Measurements from ENCODE around the gene ITPR3.

The ITPR3 gene

DNA sequence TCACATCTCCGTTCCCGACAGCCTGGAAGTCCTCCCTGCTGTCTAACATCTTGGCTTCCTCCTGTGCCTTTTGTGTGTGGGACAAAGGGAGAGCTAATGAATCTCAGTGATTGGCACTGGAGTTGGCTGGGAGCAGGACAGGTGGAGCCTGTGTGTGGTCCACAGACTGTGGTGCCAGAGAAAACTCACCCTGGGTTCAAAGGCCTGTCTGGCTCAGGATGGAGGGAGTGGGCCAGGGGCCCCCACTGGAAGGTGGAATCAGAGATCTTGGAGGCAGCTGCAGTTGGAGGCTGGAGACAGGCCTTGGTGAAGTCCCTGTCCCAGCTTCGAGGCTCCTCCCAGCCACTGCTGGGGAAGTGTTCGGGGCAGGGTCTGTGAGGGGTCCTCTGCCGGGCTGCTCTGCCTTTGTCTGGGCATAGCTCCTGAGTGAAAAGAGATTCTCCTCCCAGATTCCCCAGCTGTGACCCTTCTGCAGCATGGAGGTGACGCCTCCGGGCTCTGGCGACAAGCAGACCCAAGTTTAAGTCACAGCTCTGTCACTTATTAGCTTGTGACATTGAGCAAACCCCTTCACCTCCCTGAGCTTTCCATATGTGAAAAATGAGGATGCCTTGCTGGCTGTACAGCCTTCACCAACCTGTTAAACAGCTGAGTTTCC, 13.9 kb upstream of the ITPR3 start:
- H3K4me3 ChIP-seq (ENCODE audit: low read depth, low read length) = no peak overlapping the region
- DNase-seq (ENCODE audit: low read depth) = no peak
- TF ChIP-seq, protein P1, sequence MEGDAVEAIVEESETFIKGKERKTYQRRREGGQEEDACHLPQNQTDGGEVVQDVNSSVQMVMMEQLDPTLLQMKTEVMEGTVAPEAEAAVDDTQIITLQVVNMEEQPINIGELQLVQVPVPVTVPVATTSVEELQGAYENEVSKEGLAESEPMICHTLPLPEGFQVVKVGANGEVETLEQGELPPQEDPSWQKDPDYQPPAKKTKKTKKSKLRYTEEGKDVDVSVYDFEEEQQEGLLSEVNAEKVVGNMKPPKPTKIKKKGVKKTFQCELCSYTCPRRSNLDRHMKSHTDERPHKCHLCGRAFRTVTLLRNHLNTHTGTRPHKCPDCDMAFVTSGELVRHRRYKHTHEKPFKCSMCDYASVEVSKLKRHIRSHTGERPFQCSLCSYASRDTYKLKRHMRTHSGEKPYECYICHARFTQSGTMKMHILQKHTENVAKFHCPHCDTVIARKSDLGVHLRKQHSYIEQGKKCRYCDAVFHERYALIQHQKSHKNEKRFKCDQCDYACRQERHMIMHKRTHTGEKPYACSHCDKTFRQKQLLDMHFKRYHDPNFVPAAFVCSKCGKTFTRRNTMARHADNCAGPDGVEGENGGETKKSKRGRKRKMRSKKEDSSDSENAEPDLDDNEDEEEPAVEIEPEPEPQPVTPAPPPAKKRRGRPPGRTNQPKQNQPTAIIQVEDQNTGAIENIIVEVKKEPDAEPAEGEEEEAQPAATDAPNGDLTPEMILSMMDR (IDR thresholded peaks at IDR 0.05; ENCODE audit: low read depth, low read length, missing control alignments) = no peak

DNA sequence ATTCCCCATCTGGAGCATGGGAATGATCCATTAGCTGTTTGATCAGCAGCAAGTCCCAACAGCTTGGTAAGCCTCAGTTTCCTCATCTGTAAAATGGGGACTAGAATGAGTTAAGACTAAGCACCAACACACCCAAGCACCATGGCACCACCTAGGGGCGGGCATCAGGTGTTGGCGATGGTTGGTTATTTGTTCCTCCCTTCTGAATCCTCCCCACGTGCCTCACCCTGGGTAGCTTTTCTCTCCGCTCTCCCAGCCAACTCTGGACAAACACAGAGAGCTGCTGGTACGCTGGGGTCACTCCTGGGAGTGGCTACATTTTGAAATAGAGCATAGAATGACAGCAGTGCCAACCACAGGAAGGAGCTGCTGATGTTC, 13.3 kb upstream of the ITPR3 start:
- TF ChIP-seq, protein P1 (IDR thresholded peaks at IDR 0.05; ENCODE audit: low read depth, low read length, missing control alignments) = peak; percentile 75
- no peak for DNase-seq (ENCODE audit: low read depth)
- H3K4me3 ChIP-seq (ENCODE audit: low read depth, low read length) = no peak overlapping the region

DNA sequence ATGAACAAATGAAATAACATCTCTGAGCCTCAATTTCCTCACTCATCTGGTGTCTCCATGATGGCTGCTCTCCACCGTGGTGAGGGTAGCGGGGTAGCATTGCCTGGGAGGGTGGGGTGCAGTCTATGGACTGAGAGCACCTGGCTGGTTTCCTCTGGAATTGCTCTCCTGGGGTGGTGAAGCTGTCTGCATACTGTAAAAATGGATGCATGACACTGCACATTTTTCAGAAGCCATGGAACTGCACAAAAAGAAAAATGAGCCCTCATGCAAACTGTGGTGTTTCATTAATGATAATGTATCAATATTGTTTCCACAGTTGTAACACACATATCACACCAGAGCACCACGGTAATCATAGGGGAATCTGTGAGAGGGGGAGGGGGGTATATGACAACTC, 12.1 kb upstream of the ITPR3 start:
- no peak overlapping the region for H3K4me3 ChIP-seq (ENCODE audit: low read depth, low read length)
- no peak for DNase-seq (ENCODE audit: low read depth)
- TF ChIP-seq, protein P1 (IDR thresholded peaks at IDR 0.05; ENCODE audit: low read depth, low read length, missing control alignments) = no peak

DNA sequence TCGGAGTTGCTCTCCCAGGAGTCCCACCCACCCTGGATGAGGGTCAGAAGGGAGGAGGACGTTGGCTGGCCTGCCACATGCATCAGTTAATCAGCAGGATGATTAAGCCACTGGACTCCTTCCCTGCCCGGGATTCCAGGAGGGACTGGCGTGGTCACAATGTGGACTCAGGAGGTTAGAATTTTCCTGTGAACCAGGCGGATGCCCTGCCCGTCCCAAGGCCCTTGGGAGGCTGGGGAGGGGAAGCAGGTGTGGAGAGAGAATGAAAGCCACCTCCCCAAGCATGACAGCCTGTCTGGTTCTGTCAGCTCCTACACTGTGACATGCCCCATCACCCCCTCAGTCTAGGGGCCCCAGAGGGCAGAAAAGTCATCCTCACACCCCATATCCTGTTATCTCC, 11.6 kb upstream of the ITPR3 start:
- no peak for DNase-seq (ENCODE audit: low read depth)
- TF ChIP-seq, protein P1 (IDR thresholded peaks at IDR 0.05; ENCODE audit: low read depth, low read length, missing control alignments) = no peak
- H3K4me3 ChIP-seq (ENCODE audit: low read depth, low read length) = no peak overlapping the region

DNA sequence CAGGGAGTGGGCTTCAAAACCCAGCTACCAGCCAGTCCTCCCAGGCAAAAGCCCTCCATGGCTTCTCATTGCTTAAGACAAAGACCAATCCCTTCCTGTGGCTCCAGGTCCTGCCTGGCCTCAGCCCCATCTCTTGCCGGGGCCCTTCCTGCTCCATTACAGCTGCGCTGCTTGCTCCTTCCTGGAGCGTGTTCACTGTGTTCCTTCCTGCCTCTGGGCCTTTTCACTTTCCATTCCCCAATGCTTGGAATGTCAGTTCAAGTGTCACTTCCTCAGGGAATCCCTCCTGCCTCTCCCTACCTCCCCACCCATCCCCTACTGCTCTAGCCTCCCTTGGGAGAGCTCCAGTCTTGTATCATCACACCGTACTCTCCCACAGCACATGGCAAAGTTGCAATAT, 11.1 kb upstream of the ITPR3 start:
- DNase-seq (ENCODE audit: low read depth) = no peak
- no peak overlapping the region for H3K4me3 ChIP-seq (ENCODE audit: low read depth, low read length)
- TF ChIP-seq, protein P1 (IDR thresholded peaks at IDR 0.05; ENCODE audit: low read depth, low read length, missing control alignments) = no peak

GRCh38 chr6:33610779-33611732, 10.1 kb upstream of the ITPR3 start:
- no peak for DNase-seq (ENCODE audit: low read depth)
- TF ChIP-seq, protein P1 (IDR thresholded peaks at IDR 0.05; ENCODE audit: low read depth, low read length, missing control alignments) = no peak
- no peak overlapping the region for H3K4me3 ChIP-seq (ENCODE audit: low read depth, low read length)
